NCI-H774 (cell line): Measurements from ENCODE around the gene TGM1.

ENCODE experiments used
- DNase-seq: peaks from one replicate; lab custom pipeline; 2025; lab: John Stamatoyannopoulos, UW

The TGM1 gene

DNA sequence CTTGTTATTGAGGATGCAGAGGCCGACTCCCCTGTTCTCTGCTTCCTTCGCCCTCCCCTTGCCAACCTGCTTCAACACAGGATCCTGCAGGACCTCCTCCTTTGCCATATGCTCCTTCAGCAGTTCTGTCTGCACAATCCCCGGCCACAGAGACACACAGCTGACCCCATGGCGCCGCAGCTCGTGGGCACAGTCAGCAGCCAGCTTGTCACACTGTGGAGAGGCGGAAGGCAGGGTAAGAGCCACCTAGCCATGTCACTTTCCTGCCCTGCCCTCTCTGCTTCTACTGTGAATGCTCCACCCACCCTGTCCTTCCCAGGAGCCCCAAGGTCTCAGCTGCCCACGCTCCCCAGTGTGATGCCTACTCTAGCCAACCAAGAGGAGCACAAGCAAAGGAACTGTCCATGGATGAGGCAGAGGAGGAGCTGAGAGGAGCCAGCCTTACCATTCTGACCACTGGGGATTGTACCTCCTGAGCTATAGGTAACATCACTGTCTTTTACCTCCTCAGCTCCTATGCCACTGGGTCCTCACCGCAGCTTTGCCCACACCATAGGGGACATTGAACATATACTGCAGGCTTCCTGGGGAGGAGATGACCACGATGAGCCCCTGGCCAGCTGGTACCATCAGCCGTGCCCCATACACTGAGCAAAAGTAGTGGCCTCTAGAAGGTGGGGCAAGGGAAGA lies 29.3 kb upstream of the TGM1 start:
- DNase-seq = no peak

DNA sequence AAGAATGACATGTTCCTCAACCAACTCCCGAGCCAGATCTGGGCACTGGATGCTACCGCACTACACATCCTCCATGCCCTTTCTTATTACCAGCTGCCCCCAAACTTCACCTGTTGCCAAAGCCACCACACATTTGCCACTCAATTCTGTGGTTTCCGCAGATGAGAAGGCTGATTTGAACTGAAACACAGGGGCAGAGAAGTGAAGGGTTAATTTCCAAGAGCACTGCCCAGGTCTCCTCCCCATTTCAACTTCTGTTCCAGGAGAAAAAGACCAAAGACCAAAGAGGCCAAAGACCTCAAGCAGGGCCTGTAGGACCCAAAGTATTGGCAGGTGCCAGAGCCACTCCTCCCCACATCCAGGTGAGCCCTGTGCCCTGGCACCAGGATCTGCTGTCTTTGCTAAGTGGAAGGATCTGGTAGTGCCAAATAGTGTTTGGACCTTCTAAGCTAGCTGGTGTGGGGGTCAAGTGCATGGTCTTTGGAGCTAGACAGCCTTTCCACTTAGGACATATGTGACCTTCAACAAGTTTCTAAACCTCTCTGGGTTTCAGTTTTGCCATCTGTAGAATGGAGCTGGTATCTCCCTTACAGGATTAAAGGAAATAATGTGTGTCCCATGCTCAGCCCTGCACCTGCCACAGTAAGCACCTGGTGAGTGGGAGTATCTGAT lies 28.6 kb upstream of the TGM1 start:
- DNase-seq = no peak

DNA sequence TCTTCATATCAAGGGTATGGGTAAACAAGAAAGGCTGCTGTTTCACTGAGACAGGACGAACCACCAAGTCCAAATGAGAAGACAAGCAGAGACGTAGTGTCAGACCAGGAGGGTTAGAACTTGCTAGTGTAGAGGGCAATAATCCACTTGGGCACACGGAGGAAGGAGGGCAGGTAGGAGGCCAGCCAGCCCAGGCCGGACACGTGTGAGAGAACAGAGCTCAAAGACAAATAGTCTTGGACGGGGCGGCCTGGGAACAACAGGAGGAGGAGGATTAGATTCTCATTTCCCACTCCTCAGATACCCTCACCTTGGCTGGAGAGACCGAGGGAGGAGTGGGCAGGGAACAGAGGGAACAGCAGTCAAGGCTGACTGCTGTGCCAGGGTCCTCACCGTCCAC lies 27.8 kb upstream of the TGM1 start:
- no peak for DNase-seq

DNA sequence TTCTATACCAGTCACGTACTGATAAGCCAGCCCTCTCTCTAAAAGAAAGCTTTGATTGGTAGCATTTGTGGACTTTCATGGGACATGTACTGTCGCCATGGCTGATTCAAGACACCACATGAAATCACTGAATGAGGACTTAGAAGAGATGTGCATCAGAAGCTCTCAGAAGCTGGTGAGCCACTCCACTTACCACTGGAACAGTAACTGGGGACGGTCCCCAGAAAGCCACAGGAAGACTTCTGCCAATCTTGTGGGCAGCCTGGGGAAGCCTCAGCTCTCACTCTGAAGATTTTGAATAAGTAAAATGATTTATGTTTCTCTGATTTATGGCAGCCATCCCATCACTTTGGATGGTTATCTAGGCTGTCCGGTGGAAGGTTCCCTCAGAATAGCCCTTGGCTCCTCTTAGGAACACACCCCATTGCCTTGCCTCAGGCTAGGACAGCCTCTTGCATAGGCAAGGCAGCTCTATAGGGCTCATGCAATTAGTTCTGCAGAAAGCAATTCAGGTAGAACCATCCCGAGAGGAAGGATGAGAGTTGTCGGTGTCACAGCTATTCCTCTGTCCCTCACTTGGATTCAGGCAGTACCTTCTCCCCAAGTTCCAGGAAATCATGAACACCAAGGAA lies 26.8 kb upstream of the TGM1 start:
- DNase-seq = no peak

DNA sequence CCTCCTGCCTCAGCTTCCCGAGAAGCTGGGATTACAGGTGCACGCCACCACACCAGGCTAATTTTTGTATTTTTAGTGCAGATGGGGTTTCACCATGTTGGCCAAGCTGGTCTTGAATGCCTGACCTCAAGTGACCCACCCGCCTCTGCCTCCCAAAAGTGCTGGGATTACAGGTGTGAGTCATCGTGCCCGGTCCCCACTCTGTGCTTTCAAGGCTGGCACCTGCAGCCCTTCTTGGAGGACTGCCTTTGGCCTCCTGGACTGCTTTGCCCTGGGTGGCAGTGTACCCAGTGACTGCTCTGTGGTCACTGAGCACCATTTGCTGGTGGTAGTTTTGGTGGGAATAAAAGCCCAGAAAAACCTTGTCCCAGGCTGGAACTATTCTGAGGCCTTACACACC lies 24.0 kb upstream of the TGM1 start:
- DNase-seq = no peak

DNA sequence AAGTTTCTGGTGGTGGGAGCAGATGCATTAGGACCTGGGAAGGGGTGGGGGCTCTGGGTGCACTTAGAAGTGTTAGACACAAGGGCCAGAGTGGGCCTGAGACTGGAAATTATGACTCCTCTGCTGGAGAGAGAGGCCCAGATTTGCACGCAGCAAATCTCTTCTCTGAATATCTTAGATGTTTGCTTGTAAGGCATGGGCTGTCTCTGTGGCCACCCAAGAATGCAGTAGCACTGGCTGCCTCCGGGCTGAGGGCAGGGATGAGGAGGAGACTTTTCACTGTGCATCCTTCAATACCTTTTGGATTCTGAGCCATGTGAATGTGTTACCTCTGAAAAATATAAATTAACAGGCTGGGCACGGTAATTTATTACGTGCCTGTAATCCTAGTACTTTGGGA lies 22.4 kb upstream of the TGM1 start:
- no peak for DNase-seq

DNA sequence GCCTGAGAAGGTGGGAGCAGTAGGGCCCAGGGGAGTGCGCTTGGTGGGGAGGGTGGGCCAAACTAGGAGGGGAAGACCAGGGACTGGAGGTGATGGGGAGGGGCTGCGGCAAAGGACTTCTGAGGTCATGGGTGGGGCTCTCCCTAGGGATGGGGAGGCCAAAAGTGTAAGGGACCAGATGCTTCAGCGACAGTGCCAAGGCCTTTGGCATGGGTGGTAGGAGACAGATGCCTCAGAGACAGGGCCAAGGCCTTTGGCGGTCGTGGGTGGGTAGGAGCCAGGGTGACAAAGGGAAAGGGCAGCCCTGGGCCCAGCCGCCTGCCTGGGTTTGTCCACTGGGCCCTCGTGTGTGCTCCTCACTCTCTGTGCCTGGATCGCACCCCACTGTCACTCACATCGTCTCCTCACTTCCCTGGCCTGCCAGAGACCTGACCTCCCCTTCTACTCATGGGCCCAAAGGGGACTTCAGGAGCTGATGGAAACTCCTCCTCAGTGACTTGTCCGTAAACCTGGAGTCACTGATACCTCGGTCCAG lies 21.6 kb upstream of the TGM1 start:
- no peak for DNase-seq

DNA sequence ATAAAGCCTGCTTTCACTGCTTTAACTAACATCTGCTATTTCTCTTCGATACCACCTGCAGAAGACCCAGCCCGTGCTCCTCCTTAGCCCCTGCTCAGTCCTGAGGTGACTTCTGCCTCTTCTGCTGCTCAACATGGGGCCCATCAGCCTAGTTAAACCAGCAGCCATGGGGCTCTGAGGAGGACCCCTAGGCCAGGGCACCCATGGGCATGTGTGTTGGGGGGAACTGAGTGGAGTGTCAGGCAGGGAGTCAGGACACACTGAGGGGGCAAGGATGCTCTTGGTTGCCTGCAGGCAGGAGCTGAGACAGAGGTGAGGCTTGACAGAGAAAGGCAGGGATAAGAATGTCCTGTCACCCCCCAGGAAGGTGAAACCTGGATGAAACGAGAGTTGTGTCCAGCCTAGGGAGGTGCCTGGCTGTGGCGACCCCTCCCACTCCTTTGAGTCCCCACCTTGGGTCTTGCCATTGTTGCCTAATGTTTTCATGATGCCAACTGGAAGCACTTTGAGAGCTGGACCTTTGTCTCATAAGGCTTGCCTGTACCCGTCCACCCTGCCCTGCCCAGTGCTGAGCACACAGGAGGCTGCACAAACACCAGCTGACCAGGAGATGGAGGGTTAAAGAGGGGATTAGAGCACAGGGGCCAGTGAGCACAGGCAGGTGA lies 21.0 kb upstream of the TGM1 start:
- DNase-seq = no peak

DNA sequence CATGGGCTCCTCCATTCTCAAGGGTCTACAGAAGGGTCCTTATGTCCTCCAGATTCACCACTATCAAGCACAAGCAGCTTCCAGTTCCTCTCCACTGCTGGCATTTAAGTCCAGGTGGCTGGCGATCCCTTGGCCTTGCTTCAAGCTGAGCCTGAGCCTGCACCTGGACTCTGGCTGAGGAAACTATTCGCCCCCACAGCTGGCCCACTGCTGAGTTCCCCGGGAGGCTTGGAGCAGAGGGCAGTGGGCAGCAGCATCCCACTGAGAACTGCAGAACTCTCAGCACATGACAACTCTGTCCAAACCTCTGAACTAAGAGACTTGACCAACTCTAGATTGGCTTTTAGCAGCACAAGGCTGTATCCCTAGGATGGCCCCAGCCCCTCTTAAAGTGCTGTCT lies 19.8 kb upstream of the TGM1 start:
- no peak for DNase-seq

DNA sequence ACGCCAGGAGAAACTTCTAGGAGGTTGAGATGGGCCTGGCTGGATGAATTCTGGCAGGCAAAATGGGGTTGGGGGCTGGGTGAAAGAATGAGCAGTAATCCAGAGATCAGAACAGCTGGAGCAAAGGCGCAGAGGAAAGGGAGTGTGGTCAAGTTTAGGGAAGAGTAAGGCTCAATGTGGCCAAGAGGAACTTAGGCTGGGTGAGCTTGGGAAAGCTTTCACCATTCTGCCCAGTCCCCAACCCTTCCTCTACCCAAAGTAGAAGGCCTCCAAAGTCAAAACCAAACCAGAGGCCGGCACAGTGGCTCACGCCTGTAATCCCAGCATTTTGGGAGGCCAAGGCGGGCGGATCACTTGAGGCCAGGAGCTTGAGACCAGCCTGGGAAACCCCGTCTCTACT lies 18.7 kb upstream of the TGM1 start:
- DNase-seq = no peak

DNA sequence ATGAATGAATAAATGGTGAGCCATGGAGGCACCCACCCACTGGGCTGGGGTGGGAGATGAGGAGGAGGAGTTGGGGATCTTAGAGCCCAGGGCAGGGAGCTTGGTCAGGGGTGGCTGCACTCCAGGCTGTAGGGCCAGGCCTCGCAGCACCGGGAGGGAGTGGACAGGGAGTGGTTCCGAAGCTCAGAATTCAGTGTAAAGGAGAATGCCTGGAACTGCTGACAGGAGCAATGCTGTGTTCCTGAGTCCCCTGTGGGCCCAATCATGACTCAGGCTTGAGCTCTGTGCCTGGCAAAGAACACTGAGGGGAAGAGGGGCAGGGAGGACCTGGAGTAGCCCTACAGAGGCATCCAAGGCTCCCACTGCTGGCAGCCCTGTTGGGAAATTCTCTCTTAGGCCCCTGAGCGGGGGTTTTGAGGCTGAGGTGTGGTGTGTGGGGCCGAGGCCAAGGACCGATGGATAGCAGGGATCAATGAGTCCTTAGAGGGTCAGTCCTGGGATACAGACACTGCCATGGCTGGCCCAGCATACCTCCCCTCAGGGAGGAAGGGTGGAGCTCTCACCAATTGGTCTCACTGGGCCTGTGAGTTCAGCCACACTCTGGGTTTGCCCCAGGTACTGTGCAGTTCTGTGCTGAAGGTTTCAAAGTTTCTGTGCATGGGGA lies 18.0 kb upstream of the TGM1 start:
- no peak for DNase-seq

DNA sequence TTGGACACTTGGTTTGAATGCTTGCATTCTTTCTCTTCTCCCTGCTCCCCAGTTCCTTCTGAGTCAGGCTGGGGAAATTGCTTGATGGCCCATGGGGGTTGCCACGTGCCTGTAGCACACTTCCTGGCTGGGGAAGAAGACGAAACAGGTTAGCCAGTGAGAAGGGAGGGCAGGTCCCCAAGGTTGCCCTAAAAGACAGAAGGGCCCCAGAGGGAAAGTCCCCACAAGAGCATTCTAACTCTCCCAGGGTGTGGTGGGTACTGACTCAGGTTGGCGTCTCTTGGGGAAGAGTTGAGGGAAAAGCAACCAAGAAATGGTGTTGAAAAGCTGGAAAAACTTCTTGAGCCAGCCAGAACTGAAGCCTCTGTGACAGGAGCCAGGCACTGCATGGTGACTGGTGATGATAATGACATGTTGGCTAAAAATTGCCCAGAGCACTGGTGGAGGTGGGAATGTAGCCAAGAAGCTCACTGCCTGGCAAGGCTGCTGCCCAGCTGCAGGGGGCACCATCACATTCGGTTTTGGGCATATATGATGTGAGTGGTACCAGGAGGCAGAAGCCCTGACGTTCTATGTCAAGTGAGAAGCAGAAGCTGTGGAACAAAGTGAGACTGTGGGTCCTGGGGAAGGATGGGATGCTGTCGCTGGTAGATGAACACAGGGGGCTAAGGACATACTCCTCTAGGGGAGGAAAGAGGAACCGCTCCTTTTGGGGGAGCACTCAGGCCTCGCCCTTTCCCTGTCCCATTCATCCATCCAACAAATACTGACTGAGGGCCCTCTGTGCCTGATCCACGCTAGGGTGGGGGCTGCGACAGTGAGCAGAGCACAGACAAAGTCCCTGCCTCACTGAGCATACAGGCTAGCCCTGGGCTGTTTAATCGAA lies 16.6 kb upstream of the TGM1 start:
- no peak for DNase-seq

DNA sequence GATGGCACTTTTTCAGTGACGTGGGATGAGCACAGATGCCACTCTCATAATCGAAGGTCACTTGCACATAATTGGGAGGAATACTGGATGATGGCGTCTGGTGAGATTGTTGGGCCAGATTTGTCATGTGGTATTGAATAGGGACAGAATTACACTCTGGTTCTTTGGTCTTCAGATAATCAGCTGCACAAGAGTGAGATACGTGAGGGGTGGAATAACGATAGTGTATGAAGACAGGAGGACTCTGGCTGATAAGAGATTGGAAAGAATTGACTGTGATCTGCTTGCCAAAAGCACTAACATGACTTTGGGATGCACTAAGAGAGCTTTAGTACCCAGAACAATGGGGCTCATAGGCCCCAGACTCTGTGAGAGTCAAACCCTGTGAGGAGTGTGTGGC lies 15.4 kb upstream of the TGM1 start:
- no peak for DNase-seq

DNA sequence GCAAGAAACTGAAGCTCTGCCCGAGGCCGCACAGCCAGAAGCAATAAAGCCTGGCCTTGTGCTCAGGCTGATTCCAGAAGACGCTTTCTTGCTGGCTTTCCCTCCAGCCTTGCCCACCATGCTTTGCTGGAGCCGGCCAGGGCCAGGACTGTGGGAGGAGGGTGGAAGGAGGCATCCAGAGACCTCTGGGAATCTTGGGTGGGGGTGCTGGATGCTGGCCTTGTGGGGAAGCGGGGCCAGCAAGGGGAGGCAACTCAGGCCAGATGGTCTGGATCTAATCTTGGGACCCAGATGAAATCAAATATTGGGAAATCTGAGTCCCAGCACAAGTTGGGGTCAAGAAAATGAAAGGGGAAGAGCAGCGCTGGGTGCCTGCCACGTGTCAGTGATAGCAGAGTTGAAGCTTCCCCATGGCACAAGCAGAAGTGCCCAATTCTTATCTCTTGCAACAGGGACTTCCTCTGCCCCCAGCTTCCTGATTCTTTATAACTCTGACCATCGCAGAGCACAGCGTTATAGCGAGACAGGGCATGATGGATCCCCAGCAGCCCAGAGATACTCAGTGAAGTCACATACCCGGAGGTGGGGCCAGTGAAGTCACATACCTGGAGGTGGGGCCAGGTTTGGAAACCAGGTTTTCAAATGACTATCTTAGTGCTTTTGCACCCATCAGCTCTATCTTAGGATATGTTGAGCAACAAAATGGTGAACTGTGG lies 14.8 kb upstream of the TGM1 start:
- DNase-seq = no peak

DNA sequence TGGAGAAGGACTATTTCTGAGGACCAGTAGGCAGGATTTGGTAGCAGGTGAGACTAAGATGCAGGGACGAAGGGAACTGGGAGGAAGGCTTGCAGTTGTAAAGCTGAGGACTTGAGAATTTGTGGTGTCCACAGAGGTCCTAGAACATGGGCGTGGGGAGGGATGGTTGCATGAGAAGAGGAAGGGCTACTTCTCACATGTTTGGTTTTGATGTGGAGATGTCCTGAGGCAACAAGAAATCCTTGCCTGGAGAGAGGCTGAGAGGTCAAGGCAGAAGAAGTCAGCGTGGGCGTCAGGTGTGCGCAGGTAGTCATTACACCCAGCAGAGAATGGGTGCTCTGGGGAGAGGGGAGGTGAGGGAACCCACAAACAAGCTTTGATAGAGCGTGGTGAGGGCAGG lies 14.1 kb upstream of the TGM1 start:
- no peak for DNase-seq

DNA sequence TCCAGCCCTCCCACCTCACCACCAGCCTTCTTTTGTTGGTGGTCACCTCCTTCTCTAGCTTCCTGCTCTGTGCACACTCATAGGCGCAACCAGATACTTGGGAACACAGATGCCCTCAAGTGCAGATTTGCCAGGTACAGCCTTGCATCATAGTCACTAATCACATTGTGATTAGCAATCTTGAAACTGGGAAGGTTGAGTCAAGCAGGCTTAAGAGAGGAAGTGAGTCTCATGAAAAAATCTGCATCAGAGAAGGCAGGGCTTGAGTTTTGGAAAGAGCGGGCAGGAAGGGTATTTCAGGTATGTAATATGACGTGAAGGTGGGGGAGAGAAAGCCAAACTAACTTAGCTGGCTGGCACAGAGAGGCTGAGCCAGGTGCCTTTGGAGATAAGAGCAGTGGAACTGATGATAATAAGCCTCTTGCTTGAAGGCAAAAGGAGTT lies 11.1 kb upstream of the TGM1 start:
- no peak for DNase-seq

DNA sequence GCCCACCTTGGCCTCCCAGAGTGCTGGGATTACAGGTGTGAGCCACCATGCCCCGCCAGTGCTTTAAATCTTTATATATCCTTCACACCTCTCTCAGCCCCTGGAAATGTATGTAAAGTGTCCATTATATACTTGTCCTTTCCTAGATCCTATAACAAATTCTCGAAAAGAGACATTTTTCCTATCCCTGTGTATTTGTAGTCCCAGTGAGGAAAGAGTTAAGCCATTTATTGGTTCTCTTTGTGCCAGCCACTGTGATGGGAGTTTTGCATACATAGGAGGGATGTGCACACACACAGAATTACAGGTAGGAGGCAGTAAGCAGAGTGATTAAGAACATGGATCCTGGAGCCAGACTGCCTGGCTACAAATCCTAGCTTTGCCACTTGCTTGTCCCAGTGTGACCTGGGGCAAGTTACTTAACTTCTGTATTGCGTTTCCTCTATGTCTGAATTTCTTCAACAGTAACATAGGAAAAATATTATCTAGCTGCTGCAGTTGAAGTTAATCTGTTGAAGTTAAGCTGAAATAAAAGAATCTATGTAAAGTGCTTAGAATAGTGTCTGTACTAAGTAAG lies 10.5 kb upstream of the TGM1 start:
- no peak for DNase-seq

DNA sequence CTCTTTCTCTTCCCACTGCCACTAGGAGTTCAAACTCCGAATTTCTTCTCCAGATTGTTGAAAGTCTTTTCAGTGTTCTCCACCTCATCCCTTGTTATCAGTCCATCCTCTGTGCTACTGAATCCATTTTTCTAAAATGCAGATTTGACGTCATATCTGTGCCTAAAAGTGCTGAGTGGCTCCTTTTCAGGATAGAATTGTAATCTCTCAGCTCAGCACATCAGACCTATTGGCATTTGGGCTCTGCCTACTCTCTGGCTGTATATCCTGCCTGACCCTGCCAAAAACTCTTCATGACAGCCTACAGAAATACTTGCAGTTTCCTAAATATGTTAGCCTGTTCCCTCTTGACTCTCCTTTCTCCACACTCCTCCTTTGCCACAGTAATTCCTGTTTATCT lies 9.5 kb upstream of the TGM1 start:
- no peak for DNase-seq

DNA sequence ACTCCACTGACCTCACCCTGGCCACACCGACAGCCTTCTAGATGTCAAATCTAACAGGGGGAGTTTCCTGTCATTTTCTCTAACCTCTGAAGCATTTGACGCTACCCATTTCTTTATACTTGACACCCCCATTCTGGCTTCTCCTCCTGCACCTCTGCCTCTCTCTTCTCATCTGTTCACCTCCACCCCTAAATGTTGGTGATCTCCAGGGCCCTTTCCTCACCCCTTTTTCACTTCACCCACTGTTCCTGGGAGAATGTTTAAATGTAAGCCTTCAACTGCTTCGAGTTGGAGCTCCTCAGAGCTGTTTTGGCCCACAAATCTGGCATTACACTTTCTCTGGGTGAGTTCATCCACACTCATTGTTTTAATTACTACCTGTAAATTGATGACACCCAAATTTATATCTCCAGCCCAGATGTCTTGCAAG lies 8.9 kb upstream of the TGM1 start:
- no peak for DNase-seq
